Effector memory CD4-positive, alpha-beta T cell (primary cell): ENCODE data around the gene TMEM222.
"Not testable (repeated sequence)": the region's sequence is repeated elsewhere in the genome, so short reads cannot be mapped to it uniquely, and the experiment has no call there.

Source experiments
- DNase-seq, 3 donors: peaks; one replicate each; pipeline ENCODE4 v3.0.0-alpha.2; 2020
- H3K27ac ChIP-seq: 2 replicates; pipeline ENCODE4 v1.7.0; 2013; ENCODE audit warnings: mild to moderate bottlenecking, low read length, moderate library complexity; ENCODE audit not compliant: insufficient read depth, poor library complexity, severe bottlenecking
- H3K27me3 ChIP-seq: replicated peaks from 2 replicates; pipeline ENCODE4 v1.7.0; 2013; ENCODE audit warnings: mild to moderate bottlenecking, low read length; ENCODE audit not compliant: insufficient read depth, control insufficient read depth, poor library complexity, severe bottlenecking
- H3K36me3 ChIP-seq: 2 replicates; pipeline ENCODE4 v1.7.0; 2013; ENCODE audit warnings: mild to moderate bottlenecking, low read length, moderate library complexity; ENCODE audit not compliant: control insufficient read depth, insufficient read depth
- H3K4me1 ChIP-seq: 2 replicates; pipeline ENCODE4 v1.7.0; 2013; ENCODE audit warnings: low read length, mild to moderate bottlenecking; ENCODE audit not compliant: control insufficient read depth, insufficient read depth, poor library complexity, severe bottlenecking
- H3K4me3 ChIP-seq: 2 replicates; pipeline ENCODE4 v1.7.0; 2013; ENCODE audit warnings: low read length, low read depth, mild to moderate bottlenecking; ENCODE audit not compliant: insufficient read depth, poor library complexity, severe bottlenecking
- H3K9me3 ChIP-seq: 2 replicates; pipeline ENCODE4 v1.7.0; 2013; ENCODE audit warnings: mild to moderate bottlenecking, low read length, moderate library complexity; ENCODE audit not compliant: control insufficient read depth
- total RNA-seq, 3 donors: gene quantifications; one replicate each; lab custom pipeline; 2026; lab: John Stamatoyannopoulos, UW

Gene TMEM222, protein sequence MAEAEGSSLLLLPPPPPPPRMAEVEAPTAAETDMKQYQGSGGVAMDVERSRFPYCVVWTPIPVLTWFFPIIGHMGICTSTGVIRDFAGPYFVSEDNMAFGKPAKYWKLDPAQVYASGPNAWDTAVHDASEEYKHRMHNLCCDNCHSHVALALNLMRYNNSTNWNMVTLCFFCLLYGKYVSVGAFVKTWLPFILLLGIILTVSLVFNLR
- total RNA-seq = 18.4 to 25.8 (median 22.5) reads per million in 3 donors

DNA sequence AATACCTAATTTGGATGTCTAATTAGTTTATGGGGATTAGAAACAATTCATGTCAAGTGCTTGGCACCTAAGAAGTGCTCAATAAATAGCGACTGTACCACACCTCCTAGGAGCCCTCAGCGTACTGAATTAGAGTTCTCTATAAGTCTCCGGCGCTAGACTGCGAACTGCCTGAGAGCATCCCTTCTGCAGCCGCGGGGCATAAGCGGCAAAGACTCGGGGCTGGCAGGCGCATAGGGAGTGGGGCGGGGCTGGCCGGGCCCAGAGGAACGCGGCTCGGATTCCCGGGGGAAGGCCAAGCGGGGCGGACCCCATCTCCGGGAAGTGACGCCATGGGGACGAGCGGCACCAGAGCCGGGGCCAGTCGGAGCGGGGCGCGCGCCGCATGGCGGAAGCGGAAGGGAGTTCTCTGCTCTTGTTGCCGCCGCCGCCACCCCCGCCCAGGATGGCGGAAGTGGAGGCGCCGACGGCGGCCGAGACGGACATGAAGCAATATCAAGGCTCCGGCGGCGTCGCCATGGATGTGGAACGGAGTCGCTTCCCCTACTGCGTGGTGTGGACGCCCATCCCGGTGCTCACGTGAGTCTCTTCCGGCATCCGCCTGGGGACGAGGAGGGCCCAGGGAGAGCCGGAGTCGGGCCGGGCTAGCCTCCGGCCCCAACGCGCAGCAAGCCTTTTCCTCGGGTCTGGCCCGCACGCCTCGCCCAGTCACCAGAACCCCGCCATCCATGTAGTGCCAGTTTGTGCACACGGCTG lies at the start of gene TMEM222:
TMEM222 (plus strand) TSS at position 351 of the 756 bp plus-strand sequence; CDS start at position 386, 35 bp downstream.
- Histone ChIP-seq H3K36me3 (peaks cover 16% of the 10 kb centered on the region), H3K27me3 (peaks cover 8% of the 10 kb centered on the region), H3K27ac (peak within 1 kb of the TSS; percentile 91), H3K4me1 (peaks cover 17% of the 10 kb centered on the region), H3K4me3 (peak within 1 kb of the TSS; percentile 93), H3K9me3 (no peaks in the 10 kb centered on the region)
- peak; percentile 94 to 96 (median 94) for DNase-seq

- H3K27me3 ChIP-seq = no peaks in the 10 kb centered on the region
- H3K27ac ChIP-seq = no peak overlapping the region
- no peaks in the 10 kb centered on the region for H3K36me3 ChIP-seq
- no peaks in the 10 kb centered on the region for H3K4me1 ChIP-seq
- H3K9me3 ChIP-seq = no peaks in the 10 kb centered on the region
- H3K4me3 ChIP-seq = no peak overlapping the region
- no peak for DNase-seq
These were observed 47.8 kb upstream of the TMEM222 start for GRCh38 chr1:27274204-27274603.

GRCh38 chr1:27275696-27276095 lies 46.3 kb upstream of the TMEM222 start:
- Histone ChIP-seq H3K27me3 (no peaks in the 10 kb centered on the region), H3K27ac (no peak overlapping the region), H3K4me1 (no peaks in the 10 kb centered on the region), H3K36me3 (no peaks in the 10 kb centered on the region), H3K9me3 (no peaks in the 10 kb centered on the region), H3K4me3 (no peak overlapping the region)
- DNase-seq = no peak

GRCh38 chr1:27284425-27285273 lies 37.3 kb upstream of the TMEM222 start:
- Histone ChIP-seq H3K9me3 (no peaks in the 10 kb centered on the region), H3K27me3 (no peaks in the 10 kb centered on the region), H3K27ac (no peak overlapping the region), H3K36me3 (peaks cover 10% of the 10 kb centered on the region), H3K4me1 (no peaks in the 10 kb centered on the region), H3K4me3 (no peak overlapping the region)
- peak; percentile 58 to 79 (median 65) for DNase-seq

- H3K27me3 ChIP-seq = no peaks in the 10 kb centered on the region
- H3K36me3 ChIP-seq = peaks cover 11% of the 10 kb centered on the region
- no peaks in the 10 kb centered on the region for H3K4me1 ChIP-seq
- no peak for DNase-seq
- H3K9me3 ChIP-seq = no peaks in the 10 kb centered on the region
- no peak overlapping the region for H3K4me3 ChIP-seq
- H3K27ac ChIP-seq = no peak overlapping the region
These were observed 36.7 kb upstream of the TMEM222 start for GRCh38 chr1:27285274-27285660.

DNA sequence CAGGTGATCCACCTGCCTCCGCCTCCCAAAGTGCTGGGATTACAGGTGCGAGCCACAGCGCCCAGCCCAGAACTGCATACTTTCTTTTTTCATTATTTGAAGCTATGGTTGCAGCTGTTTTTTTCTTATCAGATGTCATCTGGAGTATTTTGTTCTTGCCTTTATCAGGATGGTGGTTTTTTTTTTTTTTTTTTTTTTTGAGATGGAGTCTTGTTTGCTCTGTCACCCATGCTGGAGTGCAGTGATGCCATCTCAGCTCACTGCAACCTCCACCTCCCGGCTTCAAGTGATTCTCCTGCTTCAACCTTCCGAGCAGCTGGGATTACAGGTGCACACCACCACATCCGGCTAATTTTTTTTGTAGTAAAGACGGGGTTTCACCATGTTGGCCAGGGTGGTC lies 36.1 kb upstream of the TMEM222 start:
- H3K27me3 ChIP-seq, H3K27ac ChIP-seq, H3K4me1 ChIP-seq, H3K9me3 ChIP-seq, DNase-seq, H3K4me3 ChIP-seq: not testable (repeated sequence)
- H3K36me3 ChIP-seq = peaks cover 16% of the 10 kb centered on the region

DNA sequence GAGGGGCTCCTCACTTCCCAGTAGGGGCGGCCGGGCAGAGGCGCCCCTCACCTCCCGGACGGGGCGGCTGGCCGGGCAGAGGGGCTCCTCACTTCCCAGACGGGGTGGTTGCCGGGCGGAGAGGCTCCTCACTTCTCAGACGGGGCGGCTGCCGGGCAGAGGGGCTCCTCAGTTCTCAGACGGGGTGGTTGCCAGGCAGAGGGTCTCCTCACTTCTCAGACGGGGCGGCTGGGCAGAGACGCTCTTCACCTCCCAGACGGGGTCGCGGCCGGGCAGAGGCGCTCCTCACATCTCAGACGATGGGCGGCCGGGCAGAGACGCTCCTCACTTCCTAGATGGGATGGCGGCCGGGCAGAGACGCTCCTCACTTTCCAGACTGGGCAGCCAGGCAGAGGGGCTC lies 32.8 kb upstream of the TMEM222 start:
- peaks cover 33% of the 10 kb centered on the region for H3K36me3 ChIP-seq
- DNase-seq, H3K4me1 ChIP-seq, H3K9me3 ChIP-seq, H3K4me3 ChIP-seq, H3K27ac ChIP-seq, H3K27me3 ChIP-seq: not testable (repeated sequence)

- H3K36me3 ChIP-seq = peaks cover 43% of the 10 kb centered on the region
- no peaks in the 10 kb centered on the region for H3K27me3 ChIP-seq
- no peaks in the 10 kb centered on the region for H3K4me1 ChIP-seq
- no peaks in the 10 kb centered on the region for H3K9me3 ChIP-seq
- H3K4me3 ChIP-seq = no peak overlapping the region
- H3K27ac ChIP-seq = no peak overlapping the region
- DNase-seq = no peak
These were observed 31.4 kb upstream of the TMEM222 start for GRCh38 chr1:27290581-27290980.

- Histone ChIP-seq H3K9me3 (no peaks in the 10 kb centered on the region), H3K27ac (no peak overlapping the region), H3K4me3 (no peak overlapping the region), H3K4me1 (no peaks in the 10 kb centered on the region), H3K27me3 (no peaks in the 10 kb centered on the region), H3K36me3 (peaks cover 53% of the 10 kb centered on the region)
- no peak for DNase-seq
These were observed 29.9 kb upstream of the TMEM222 start for GRCh38 chr1:27292106-27292505.
